ENCODE results near the gene ORM2. TPM values are rescaled to one million over a fixed set of nuclear protein-coding genes. Genes with fewer than 3 reads are reported as not detected.
"Not testable (repeated sequence)": the region's sequence is repeated elsewhere in the genome, so short reads cannot be mapped to it uniquely, and the experiment has no call there.

Gene ORM2
- total RNA-seq (not detected), polyA plus RNA-seq (under 1 TPM in 1 of 3 donors, not detected in 2; 0.38 TPM)

GRCh38 chr9:114329625-114330022 is at the start of gene ORM2:
ORM2 (plus strand) TSS chr9:114329869; CDS start chr9:114329905, 36 bp downstream.
- H3K4me1 ChIP-seq; H3K27ac ChIP-seq; H3K4me3 ChIP-seq; intact Hi-C loops (cut with DNase I); DNase-seq; H3K27me3 ChIP-seq; H3K9me3 ChIP-seq; H3K36me3 ChIP-seq: not testable (repeated sequence)
- WGBS, 2 donors: 63 to 93% methylated on average over 2 of the region's 10 CpGs

GRCh38 chr9:114280636-114281472 is 48.8 kb upstream of the ORM2 start:
- Histone ChIP-seq H3K4me1 (no peaks in the 10 kb centered on the region), H3K4me3 (no peak overlapping the region), H3K9me3 (no peaks in the 10 kb centered on the region), H3K27me3 (no peaks in the 10 kb centered on the region), H3K27ac (no peak overlapping the region), H3K36me3 (no peaks in the 10 kb centered on the region)
- peak; percentile 47 for DNase-seq
- TF ChIP-seq POLR2AphosphoS5 (IDR thresholded peaks at IDR 0.05) (no peak), POLR2A (IDR thresholded peaks at IDR 0.05) (no peak), CTCF (IDR thresholded peaks at IDR 0.05) (no peak), EP300 (IDR thresholded peaks at IDR 0.05) (no peak)
- 78 to 80% methylated on average over 8 of the region's 8 CpGs for WGBS, 2 donors
- intact Hi-C loops (cut with DNase I): no loop called here

GRCh38 chr9:114281473-114282103 is 48.1 kb upstream of the ORM2 start:
- H3K27ac ChIP-seq: no peak overlapping the region
- intact Hi-C loops (cut with DNase I): no loop called here
- WGBS, 2 donors: 71 to 81% methylated on average over 12 of the region's 12 CpGs
- no peaks in the 10 kb centered on the region for H3K9me3 ChIP-seq
- no peak overlapping the region for H3K4me3 ChIP-seq
- no peaks in the 10 kb centered on the region for H3K36me3 ChIP-seq
- H3K4me1 ChIP-seq: no peaks in the 10 kb centered on the region
- no peaks in the 10 kb centered on the region for H3K27me3 ChIP-seq
- peak; percentile 54 for DNase-seq
- TF ChIP-seq POLR2AphosphoS5 (IDR thresholded peaks at IDR 0.05) (no peak), EP300 (IDR thresholded peaks at IDR 0.05) (no peak), POLR2A (IDR thresholded peaks at IDR 0.05) (no peak), CTCF (IDR thresholded peaks at IDR 0.05) (no peak)

- WGBS, 2 donors: 93 to 95% methylated on average over 10 of the region's 10 CpGs
- Histone ChIP-seq H3K4me3 (no peak overlapping the region), H3K36me3 (no peaks in the 10 kb centered on the region), H3K27me3 (no peaks in the 10 kb centered on the region), H3K27ac (no peak overlapping the region), H3K4me1 (no peaks in the 10 kb centered on the region), H3K9me3 (no peaks in the 10 kb centered on the region)
- TF ChIP-seq POLR2AphosphoS5 (IDR thresholded peaks at IDR 0.05) (no peak), CTCF (IDR thresholded peaks at IDR 0.05) (no peak), POLR2A (IDR thresholded peaks at IDR 0.05) (no peak), EP300 (IDR thresholded peaks at IDR 0.05) (no peak)
- DNase-seq: no peak
- intact Hi-C loops (cut with DNase I): no loop called here
Measured at GRCh38 chr9:114282104-114282485, 47.6 kb upstream of the ORM2 start.

GRCh38 chr9:114282507-114282906 is 47.2 kb upstream of the ORM2 start:
- DNase-seq: no peak
- 73 to 77% methylated on average over 6 of the region's 6 CpGs for WGBS, 2 donors
- no peak overlapping the region for H3K27ac ChIP-seq

More at GRCh38 chr9:114282507-114282906, 47.2 kb upstream of the ORM2 start:
- intact Hi-C loops (cut with DNase I): no loop called here
- H3K4me1 ChIP-seq: peaks cover 0 to under 1% (median 0%) of the 10 kb centered on the region in 4 donors
- TF ChIP-seq CTCF (IDR thresholded peaks at IDR 0.05): no peak
- TF ChIP-seq POLR2AphosphoS5 (IDR thresholded peaks at IDR 0.05): no peak
- no peak for TF ChIP-seq EP300 (IDR thresholded peaks at IDR 0.05)
- no peak for TF ChIP-seq POLR2A (IDR thresholded peaks at IDR 0.05)
- no peak overlapping the region for H3K4me3 ChIP-seq
- H3K36me3 ChIP-seq: no peaks in the 10 kb centered on the region
- no peaks in the 10 kb centered on the region for H3K27me3 ChIP-seq
- H3K9me3 ChIP-seq: no peaks in the 10 kb centered on the region

All from sigmoid colon (tissue), 7 donors.